Measurements from ENCODE around the gene TRMT11. TPM values are rescaled to one million over a fixed set of nuclear protein-coding genes. Genes with fewer than 3 reads are reported as not detected.

The TRMT11 gene
- total RNA-seq, 4 donors from 2014 or later = 13.3 to 49.7 (median 22.3) TPM

DNA sequence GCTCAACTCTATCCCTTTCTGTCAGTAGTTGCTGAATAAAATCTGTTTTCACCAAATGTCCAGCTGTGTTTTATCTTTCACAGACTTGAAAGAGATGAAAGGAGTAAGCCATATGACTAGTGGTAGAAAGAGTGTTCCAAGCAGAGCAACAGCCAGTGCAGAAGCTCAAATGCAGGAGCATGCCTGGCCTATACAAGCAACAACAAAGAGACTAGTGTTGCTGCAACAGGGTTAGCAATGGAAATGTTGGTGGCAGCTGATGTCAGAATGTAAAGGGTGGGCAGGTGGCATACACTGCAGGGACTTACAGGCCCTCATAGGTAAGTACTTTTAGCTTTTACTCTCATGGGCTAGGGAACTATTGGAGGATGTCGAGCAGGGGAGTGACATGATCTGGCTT lies 35.0 kb upstream of the TRMT11 start:
- H3K27ac ChIP-seq = no peak overlapping the region

GRCh38 chr6:125952764-125953501 lies 33.4 kb upstream of the TRMT11 start:
- peaks cover 0 to 13% (median 0%) of the 10 kb centered on the region in 3 donors for H3K4me1 ChIP-seq
- no peak for ATAC-seq
- no peaks in the 10 kb centered on the region for H3K36me3 ChIP-seq
- TF ChIP-seq EP300 (IDR thresholded peaks at IDR 0.05) (no peak), POLR2A (IDR thresholded peaks at IDR 0.05) (no peak), POLR2AphosphoS5 (IDR thresholded peaks at IDR 0.05) (no peak)
- TF ChIP-seq, protein P1, sequence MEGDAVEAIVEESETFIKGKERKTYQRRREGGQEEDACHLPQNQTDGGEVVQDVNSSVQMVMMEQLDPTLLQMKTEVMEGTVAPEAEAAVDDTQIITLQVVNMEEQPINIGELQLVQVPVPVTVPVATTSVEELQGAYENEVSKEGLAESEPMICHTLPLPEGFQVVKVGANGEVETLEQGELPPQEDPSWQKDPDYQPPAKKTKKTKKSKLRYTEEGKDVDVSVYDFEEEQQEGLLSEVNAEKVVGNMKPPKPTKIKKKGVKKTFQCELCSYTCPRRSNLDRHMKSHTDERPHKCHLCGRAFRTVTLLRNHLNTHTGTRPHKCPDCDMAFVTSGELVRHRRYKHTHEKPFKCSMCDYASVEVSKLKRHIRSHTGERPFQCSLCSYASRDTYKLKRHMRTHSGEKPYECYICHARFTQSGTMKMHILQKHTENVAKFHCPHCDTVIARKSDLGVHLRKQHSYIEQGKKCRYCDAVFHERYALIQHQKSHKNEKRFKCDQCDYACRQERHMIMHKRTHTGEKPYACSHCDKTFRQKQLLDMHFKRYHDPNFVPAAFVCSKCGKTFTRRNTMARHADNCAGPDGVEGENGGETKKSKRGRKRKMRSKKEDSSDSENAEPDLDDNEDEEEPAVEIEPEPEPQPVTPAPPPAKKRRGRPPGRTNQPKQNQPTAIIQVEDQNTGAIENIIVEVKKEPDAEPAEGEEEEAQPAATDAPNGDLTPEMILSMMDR (IDR thresholded peaks at IDR 0.05) = no peak
- no peak overlapping the region for H3K4me3 ChIP-seq
- no peaks in the 10 kb centered on the region for H3K9me3 ChIP-seq
- 74 to 100% methylated on average over 1 to 4 of the region's 7 CpGs for WGBS, 2 donors (ENCODE audit: low coverage in 1 of 2)
- H3K27ac ChIP-seq = no peak overlapping the region
- H3K27me3 ChIP-seq = peaks cover 4% of the 10 kb centered on the region

More for the DNA sequence above, 35.0 kb upstream of the TRMT11 start:
- WGBS, 2 donors (ENCODE audit: low coverage in 1 of 2) = 73% methylated on average over 1 of the region's 1 CpG; no CpG with 5 or more reads in 1 of the 2 donors
- H3K36me3 ChIP-seq = no peaks in the 10 kb centered on the region
- H3K27me3 ChIP-seq = peaks cover 4% of the 10 kb centered on the region
- no peak for TF ChIP-seq POLR2AphosphoS5 (IDR thresholded peaks at IDR 0.05)
- no peak for TF ChIP-seq POLR2A (IDR thresholded peaks at IDR 0.05)
- TF ChIP-seq EP300 (IDR thresholded peaks at IDR 0.05) = no peak
- TF ChIP-seq, protein P1 (IDR thresholded peaks at IDR 0.05) = no peak
- ATAC-seq = no peak
- no peaks in the 10 kb centered on the region for H3K9me3 ChIP-seq
- peaks cover 0 to 8% (median 0%) of the 10 kb centered on the region in 3 donors for H3K4me1 ChIP-seq
- no peak overlapping the region for H3K4me3 ChIP-seq

DNA sequence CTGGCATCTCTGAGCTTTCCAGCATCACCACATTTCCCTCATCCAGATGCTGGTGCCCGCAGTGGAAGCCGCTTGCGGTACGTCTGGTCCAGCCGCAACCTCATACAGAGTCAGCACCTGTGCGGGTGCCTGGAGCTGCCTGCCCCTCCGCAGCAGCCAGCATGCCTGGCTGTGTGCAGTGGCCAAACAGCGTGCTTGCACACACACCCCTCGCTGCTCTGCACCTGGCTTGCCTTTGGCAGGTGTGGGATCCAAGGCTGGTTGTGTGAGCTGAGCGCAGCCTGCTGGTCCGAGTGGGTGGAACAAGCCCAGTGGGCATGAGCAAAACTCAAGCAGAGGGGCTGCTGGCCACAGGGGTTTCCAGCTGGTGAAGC lies 32.9 kb upstream of the TRMT11 start:
- Histone ChIP-seq H3K4me1 (peaks cover 3 to 18% (median 3%) of the 10 kb centered on the region in 3 donors), H3K4me3 (no peak overlapping the region), H3K27me3 (peaks cover 4% of the 10 kb centered on the region), H3K36me3 (no peaks in the 10 kb centered on the region), H3K27ac (no peak overlapping the region), H3K9me3 (no peaks in the 10 kb centered on the region)
- no peak for TF ChIP-seq POLR2AphosphoS5 (IDR thresholded peaks at IDR 0.05)
- TF ChIP-seq POLR2A (IDR thresholded peaks at IDR 0.05) = no peak
- no peak for TF ChIP-seq EP300 (IDR thresholded peaks at IDR 0.05)
- TF ChIP-seq, protein P1 (IDR thresholded peaks at IDR 0.05) = no peak
- no peak for ATAC-seq
- no CpG with 5 or more reads among the region's 11 CpGs for WGBS, 2 donors (ENCODE audit: low coverage in 1 of 2)

DNA sequence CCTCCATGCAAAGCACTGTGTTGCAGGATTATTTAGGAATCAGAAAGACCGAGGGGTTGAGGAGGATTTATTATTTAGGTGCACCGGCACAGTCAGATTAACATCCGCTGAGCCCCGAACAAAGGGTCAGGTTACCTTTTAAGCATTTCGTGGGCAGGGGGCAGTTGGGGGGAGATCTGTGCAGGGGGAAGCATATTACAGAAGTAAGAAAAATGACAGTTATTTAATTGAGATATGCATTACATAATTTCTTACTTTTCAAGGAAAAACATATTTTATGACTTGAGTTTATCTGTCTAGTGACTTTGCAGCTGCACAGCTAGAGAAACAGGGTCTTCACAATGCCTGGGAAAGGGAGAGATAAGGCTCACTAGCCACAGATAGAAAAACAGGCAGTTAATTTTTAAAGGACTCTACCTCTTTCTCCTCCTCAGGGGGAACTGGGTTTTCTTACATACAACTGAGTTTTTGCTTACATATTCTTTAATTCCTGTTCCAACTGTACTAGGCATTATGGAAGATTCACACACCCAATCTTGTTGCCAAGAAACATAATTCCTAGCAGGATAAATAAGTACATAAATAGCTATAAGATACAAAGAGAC lies 31.5 kb upstream of the TRMT11 start:
- H3K27ac ChIP-seq = no peak overlapping the region
- no peaks in the 10 kb centered on the region for H3K36me3 ChIP-seq
- no peaks in the 10 kb centered on the region for H3K27me3 ChIP-seq
- H3K4me1 ChIP-seq = peaks cover 4 to 32% (median 6%) of the 10 kb centered on the region in 3 donors
- ATAC-seq = no peak
- H3K9me3 ChIP-seq = no peaks in the 10 kb centered on the region
- no peak overlapping the region for H3K4me3 ChIP-seq
- 53 to 68% methylated on average over 5 of the region's 5 CpGs for WGBS, 2 donors (ENCODE audit: low coverage in 1 of 2)
- TF ChIP-seq EP300 (IDR thresholded peaks at IDR 0.05) (no peak), POLR2AphosphoS5 (IDR thresholded peaks at IDR 0.05) (no peak), POLR2A (IDR thresholded peaks at IDR 0.05) (no peak)
- TF ChIP-seq, protein P1 (IDR thresholded peaks at IDR 0.05) = no peak
